ENCODE measurements around the gene C13orf46.

DNA sequence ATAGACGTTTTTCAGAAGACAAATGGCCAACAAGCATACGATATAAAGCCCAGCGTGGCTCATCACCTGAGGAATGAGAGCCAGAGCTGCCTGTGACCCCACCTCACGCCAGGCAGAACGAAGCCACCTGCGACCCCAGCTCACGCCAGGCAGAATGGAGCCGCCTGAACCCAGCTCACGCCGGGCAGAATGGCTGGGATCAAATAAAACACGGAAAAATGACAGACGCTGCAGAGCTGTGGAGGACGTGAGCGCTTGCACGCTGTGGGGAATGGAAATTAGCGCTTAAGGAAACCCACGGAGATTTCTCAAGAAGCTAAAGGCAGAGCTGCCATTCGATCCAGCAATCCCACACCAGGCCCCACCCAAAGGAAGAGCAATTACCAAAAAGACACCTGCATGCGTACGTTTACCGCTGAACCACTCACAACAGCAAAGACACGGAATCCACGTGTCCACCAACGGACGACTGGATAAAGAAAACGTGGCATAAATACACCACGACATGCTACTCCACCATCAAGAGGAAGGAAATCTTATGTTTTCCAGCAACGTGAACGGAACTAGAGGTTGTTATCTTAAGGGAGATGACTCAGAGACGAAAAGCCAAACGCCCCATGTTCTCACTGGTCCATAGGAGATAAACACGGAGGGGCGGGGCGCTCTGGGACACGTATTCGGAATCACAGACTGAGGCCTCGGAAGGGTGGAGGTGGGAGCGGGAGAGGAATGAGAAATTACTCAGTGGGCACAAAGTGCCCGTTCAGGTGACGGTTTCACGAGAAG is 30.7 kb upstream of the C13orf46 start:
- TF ChIP-seq, protein P1, sequence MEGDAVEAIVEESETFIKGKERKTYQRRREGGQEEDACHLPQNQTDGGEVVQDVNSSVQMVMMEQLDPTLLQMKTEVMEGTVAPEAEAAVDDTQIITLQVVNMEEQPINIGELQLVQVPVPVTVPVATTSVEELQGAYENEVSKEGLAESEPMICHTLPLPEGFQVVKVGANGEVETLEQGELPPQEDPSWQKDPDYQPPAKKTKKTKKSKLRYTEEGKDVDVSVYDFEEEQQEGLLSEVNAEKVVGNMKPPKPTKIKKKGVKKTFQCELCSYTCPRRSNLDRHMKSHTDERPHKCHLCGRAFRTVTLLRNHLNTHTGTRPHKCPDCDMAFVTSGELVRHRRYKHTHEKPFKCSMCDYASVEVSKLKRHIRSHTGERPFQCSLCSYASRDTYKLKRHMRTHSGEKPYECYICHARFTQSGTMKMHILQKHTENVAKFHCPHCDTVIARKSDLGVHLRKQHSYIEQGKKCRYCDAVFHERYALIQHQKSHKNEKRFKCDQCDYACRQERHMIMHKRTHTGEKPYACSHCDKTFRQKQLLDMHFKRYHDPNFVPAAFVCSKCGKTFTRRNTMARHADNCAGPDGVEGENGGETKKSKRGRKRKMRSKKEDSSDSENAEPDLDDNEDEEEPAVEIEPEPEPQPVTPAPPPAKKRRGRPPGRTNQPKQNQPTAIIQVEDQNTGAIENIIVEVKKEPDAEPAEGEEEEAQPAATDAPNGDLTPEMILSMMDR (IDR thresholded peaks at IDR 0.05): no peak
- TF ChIP-seq POLR2A (IDR thresholded peaks at IDR 0.05): no peak

Data from esophagus squamous epithelium (tissue), 4 donors.